ENCODE measurements around the gene OR10J5.
"Not testable (repeated sequence)": the region's sequence is repeated elsewhere in the genome, so short reads cannot be mapped to it uniquely, and the experiment has no call there.

Gene OR10J5

GRCh38 chr1:159535907-159536306 is at the start of gene OR10J5:
Gene OR10J5, minus strand, starts transcription at chr1:159536007. Its CDS starts 0 bp downstream, at chr1:159536007.
- DNase-seq, result no peak

- DNase-seq, result no peak
These were observed 48.7 kb upstream of the OR10J5 start for GRCh38 chr1:159584536-159584935.

- DNase-seq, result no peak
These were observed 45.6 kb upstream of the OR10J5 start for GRCh38 chr1:159581422-159581821.

GRCh38 chr1:159580340-159580739 is 44.5 kb upstream of the OR10J5 start:
- DNase-seq, result no peak

- DNase-seq, result no peak
These were observed 41.6 kb upstream of the OR10J5 start for GRCh38 chr1:159577446-159577845.

GRCh38 chr1:159562680-159563079 is 26.9 kb upstream of the OR10J5 start:
- DNase-seq, result no peak

GRCh38 chr1:159561497-159561896 is 25.7 kb upstream of the OR10J5 start:
- DNase-seq, result no peak

GRCh38 chr1:159560599-159560998 is 24.8 kb upstream of the OR10J5 start:
- no peak for DNase-seq

- DNase-seq, result no peak
These were observed 21.1 kb upstream of the OR10J5 start for GRCh38 chr1:159556931-159557369.

GRCh38 chr1:159554696-159555095 is 18.9 kb upstream of the OR10J5 start:
- DNase-seq, result no peak

- DNase-seq, result no peak
These were observed 18.5 kb upstream of the OR10J5 start for GRCh38 chr1:159554261-159554660.

- DNase-seq, result no peak
These were observed 12.3 kb upstream of the OR10J5 start for GRCh38 chr1:159548126-159548525.

- no peak for DNase-seq
These were observed 2.9 kb downstream of the OR10J5 start for GRCh38 chr1:159532922-159533321.

GRCh38 chr1:159524792-159525191 is 11.0 kb downstream of the OR10J5 start:
- not testable (repeated sequence) for DNase-seq

- DNase-seq, result no peak
These were observed 25.6 kb downstream of the OR10J5 start for GRCh38 chr1:159510229-159510541.

GRCh38 chr1:159509440-159510228 is 26.2 kb downstream of the OR10J5 start:
- no peak for DNase-seq

- DNase-seq, result no peak
These were observed 26.9 kb downstream of the OR10J5 start for GRCh38 chr1:159508951-159509350.

- no peak for DNase-seq
These were observed 30.1 kb downstream of the OR10J5 start for GRCh38 chr1:159505676-159506075.

- no peak for DNase-seq
These were observed 34.7 kb downstream of the OR10J5 start for GRCh38 chr1:159501082-159501481.

- DNase-seq, result not testable (repeated sequence)
These were observed 41.1 kb downstream of the OR10J5 start for GRCh38 chr1:159494513-159495210.

- DNase-seq, result no peak
These were observed 42.5 kb downstream of the OR10J5 start for GRCh38 chr1:159493354-159493753.

- no peak for DNase-seq
These were observed 43.1 kb downstream of the OR10J5 start for GRCh38 chr1:159492575-159493323.
